ENCODE measurements around the gene PAPOLA. TPM values are rescaled to one million over a fixed set of nuclear protein-coding genes. Genes with fewer than 3 reads are reported as not detected.

Gene PAPOLA
- total and polyA plus RNA-seq, 2 donors (not counting 1 experiment from before 2014, with no cell fraction given): 104 to 324 TPM

- no peak overlapping the region for H3K27ac ChIP-seq (ENCODE audit: low read length in 2 of 2)
- WGBS (ENCODE audit: insufficient coverage): 99% methylated on average over 5 of the region's 6 CpGs
- H3K27me3 ChIP-seq (replicated peaks in 1 of 4; ENCODE audit: control extremely low read depth in 1 of 4, control insufficient read depth in 3 of 4, insufficient read depth in 4 of 4, low read length in 3 of 4): no peaks in the 10 kb centered on the region
- no peak overlapping the region for H3K4me3 ChIP-seq (ENCODE audit: control extremely low read depth in 1 of 5, extremely low read depth in 1 of 5, insufficient read depth in 1 of 5, low read depth in 2 of 5, low read length in 4 of 5)
- H3K79me2 ChIP-seq (ENCODE audit: control insufficient read depth, insufficient read depth, low read length): no peaks in the 10 kb centered on the region
- H3K4me2 ChIP-seq (replicated peaks; ENCODE audit: low read depth, low read length, poor library complexity, severe bottlenecking): no peak overlapping the region
- intact Hi-C loops (cut with micrococcal nuclease): no loop called here
- no peaks in the 10 kb centered on the region for H3K27me3 Mint-ChIP-seq
- DNase-seq (no peak), ATAC-seq (ENCODE audit: low read depth) (no peak)
- no peak overlapping the region for H3K27ac Mint-ChIP-seq
- H2AFZ ChIP-seq (ENCODE audit: insufficient read depth, low read depth, low read length, poor library complexity, severe bottlenecking): no peak overlapping the region
- TF ChIP-seq EZH2 (IDR thresholded peaks at IDR 0.05; ENCODE audit: borderline replicate concordance, insufficient read depth, low read depth, low read length, poor library complexity, severe bottlenecking) (no peak), CTCF (IDR thresholded peaks at IDR 0.05) (no peak)
- ChIA-PET POLR2A (no interaction called here), CTCF (no interaction called here)
- no peaks in the 10 kb centered on the region for H3K36me3 ChIP-seq (replicated peaks in 1 of 2; ENCODE audit: control extremely low read depth in 1 of 2, control insufficient read depth in 1 of 2, extremely low read depth in 1 of 2, insufficient read depth in 2 of 2, low read length in 1 of 2)
- no peaks in the 10 kb centered on the region for H3K4me1 Mint-ChIP-seq
- no peak overlapping the region for H3K4me3 Mint-ChIP-seq
- H4K20me1 ChIP-seq (ENCODE audit: control insufficient read depth, insufficient read depth, low read length, poor library complexity, severe bottlenecking): no peaks in the 10 kb centered on the region
- H3K9ac ChIP-seq (ENCODE audit: low read length): no peak overlapping the region
- no peaks in the 10 kb centered on the region for H3K9me3 Mint-ChIP-seq (ENCODE audit: insufficient read depth)
- H3K4me1 ChIP-seq (ENCODE audit: control insufficient read depth in 2 of 2, insufficient read depth in 2 of 2, low read length in 2 of 2): no peaks in the 10 kb centered on the region
- H3K9me3 ChIP-seq (ENCODE audit: control extremely low read depth in 1 of 3, control insufficient read depth in 2 of 3, insufficient read depth in 1 of 3, low read length in 2 of 3): no peaks in the 10 kb centered on the region
Observed at GRCh38 chr14:96478119-96478518, 24.1 kb upstream of the PAPOLA start.

DNA sequence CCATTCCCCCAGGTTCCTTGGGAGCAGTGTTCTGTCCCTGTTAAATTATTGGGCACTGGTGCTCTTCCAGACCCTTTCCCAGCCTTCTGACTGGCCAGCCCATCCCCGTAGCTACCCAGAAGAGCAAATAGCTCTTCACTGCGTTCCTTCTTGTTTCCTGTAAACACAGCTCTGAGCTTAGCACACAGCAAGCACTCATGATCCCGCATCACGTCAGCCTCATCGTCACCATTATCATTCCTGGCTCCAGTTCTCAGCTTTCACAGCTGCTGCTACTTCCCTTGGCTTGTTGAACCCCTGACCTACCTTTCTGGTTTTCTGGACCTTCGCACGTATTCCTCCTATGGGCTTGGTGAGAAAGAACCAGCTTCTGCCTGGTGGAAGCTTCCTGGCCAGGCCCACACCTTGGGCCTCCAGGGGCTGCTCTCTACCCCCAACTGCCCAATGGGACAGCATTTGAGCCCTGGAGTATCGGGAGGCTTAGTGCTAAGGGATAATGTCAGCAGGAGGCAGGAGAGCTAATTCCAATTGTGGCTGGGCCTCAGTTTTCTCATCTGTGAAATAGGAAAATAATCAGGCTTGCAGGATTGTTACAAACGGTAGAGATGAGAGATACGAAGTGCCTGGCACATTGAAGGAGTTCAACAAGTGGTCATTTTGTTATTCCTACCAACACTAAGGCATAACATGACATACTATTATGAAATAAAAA is 22.6 kb upstream of the PAPOLA start:
- CTCF ChIA-PET: no interaction called here
- no peaks in the 10 kb centered on the region for H4K20me1 ChIP-seq (ENCODE audit: control insufficient read depth, insufficient read depth, low read length, poor library complexity, severe bottlenecking)
- WGBS (ENCODE audit: insufficient coverage): 95% methylated on average over 9 of the region's 10 CpGs

More for the DNA sequence above, 22.6 kb upstream of the PAPOLA start:
- H3K4me1 ChIP-seq (ENCODE audit: control insufficient read depth in 2 of 2, insufficient read depth in 2 of 2, low read length in 2 of 2): no peaks in the 10 kb centered on the region
- no peaks in the 10 kb centered on the region for H3K36me3 ChIP-seq (replicated peaks in 1 of 2; ENCODE audit: control extremely low read depth in 1 of 2, control insufficient read depth in 1 of 2, extremely low read depth in 1 of 2, insufficient read depth in 2 of 2, low read length in 1 of 2)
- TF ChIP-seq CTCF (IDR thresholded peaks at IDR 0.05) (no peak), EZH2 (IDR thresholded peaks at IDR 0.05; ENCODE audit: borderline replicate concordance, insufficient read depth, low read depth, low read length, poor library complexity, severe bottlenecking) (no peak)
- Mint-ChIP-seq H3K9me3 (ENCODE audit: insufficient read depth) (peaks cover 3% of the 10 kb centered on the region), H3K27me3 (no peaks in the 10 kb centered on the region), H3K4me1 (peaks cover 4% of the 10 kb centered on the region), H3K27ac (no peak overlapping the region), H3K4me3 (no peak overlapping the region)
- H3K9ac ChIP-seq (ENCODE audit: low read length): no peak overlapping the region
- POLR2A ChIA-PET: interaction anchor here (0.7 kb wide), 1 partner anchor 768 kb away, joined by 5 read pairs; no protein-coding TSS in a partner anchor
- H3K27ac ChIP-seq (ENCODE audit: low read length in 2 of 2): no peak overlapping the region
- DNase-seq: no peak
- no peak overlapping the region for H3K4me2 ChIP-seq (replicated peaks; ENCODE audit: low read depth, low read length, poor library complexity, severe bottlenecking)
- intact Hi-C loops (cut with micrococcal nuclease): no loop called here
- no peak for ATAC-seq (ENCODE audit: low read depth)
- no peak overlapping the region for H2AFZ ChIP-seq (ENCODE audit: insufficient read depth, low read depth, low read length, poor library complexity, severe bottlenecking)
- no peaks in the 10 kb centered on the region for H3K27me3 ChIP-seq (replicated peaks in 1 of 4; ENCODE audit: control extremely low read depth in 1 of 4, control insufficient read depth in 3 of 4, insufficient read depth in 4 of 4, low read length in 3 of 4)
- H3K4me3 ChIP-seq (ENCODE audit: control extremely low read depth in 1 of 5, extremely low read depth in 1 of 5, insufficient read depth in 1 of 5, low read depth in 2 of 5, low read length in 4 of 5): no peak overlapping the region
- H3K9me3 ChIP-seq (ENCODE audit: control extremely low read depth in 1 of 3, control insufficient read depth in 2 of 3, insufficient read depth in 1 of 3, low read length in 2 of 3): no peaks in the 10 kb centered on the region
- no peaks in the 10 kb centered on the region for H3K79me2 ChIP-seq (ENCODE audit: control insufficient read depth, insufficient read depth, low read length)
